Transverse colon (tissue), 4 donors: ENCODE measurements around the gene HS3ST5. TPM values are rescaled to one million over a fixed set of nuclear protein-coding genes. Genes with fewer than 3 reads are reported as not detected.

Source experiments
- DNase-seq: peaks from one replicate; pipeline ENCODE4 v3.0.0-alpha.2; 2019
- H3K27ac ChIP-seq, 4 donors: fragments of 200-600 bp; sonication (generic); 2 replicates each; pipeline ENCODE4 v1.5.1; 2016 to 2018; ENCODE audit warnings: inconsistent platforms in 4 of 4
- H3K27me3 ChIP-seq: fragments of 200-600 bp; sonication (generic); 2 replicates; pipeline ENCODE4 v1.5.1; 2017; ENCODE audit warnings: inconsistent platforms
- H3K36me3 ChIP-seq, 4 donors: fragments of 200-600 bp; sonication (generic); 2 replicates each; pipeline ENCODE4 v1.5.1; 2017 to 2019; ENCODE audit warnings: inconsistent platforms in 4 of 4
- H3K4me1 ChIP-seq, 4 donors: fragments of 200-600 bp; sonication (generic); 2 replicates each; pipeline ENCODE4 v1.5.1; 2017 to 2020; ENCODE audit warnings: inconsistent platforms in 4 of 4
- H3K4me3 ChIP-seq, 4 donors: fragments of 200-600 bp; sonication (generic); 1 replicate in 1 of 4; 2 replicates in 3 of 4; pipeline versions ENCODE4 v1.5.1 to v1.6.1; 2017 to 2019; ENCODE audit warnings: inconsistent platforms in 4 of 4
- H3K9me3 ChIP-seq, 2 donors: fragments of 200-600 bp; sonication (generic); 2 replicates each; pipeline ENCODE4 v1.5.1; 2017 to 2019; ENCODE audit warnings: inconsistent platforms in 2 of 2
- CTCF ChIP-seq, 5 experiments: fragments of 200-600 bp in 3 of 5; fragments of 450-650 bp in 2 of 5; sonication (generic) in 3 of 5; IDR thresholded peaks; 1 replicate in 2 of 5; 2 replicates in 3 of 5; pipeline ENCODE4 v1.5.1; 2016 to 2017; ENCODE audit warnings: antibody characterized with exemption in 5 of 5, inconsistent platforms in 3 of 5, mild to moderate bottlenecking in 2 of 5, moderate library complexity in 1 of 5
- EP300 ChIP-seq: sonication (generic); formaldehyde crosslinking; IDR thresholded peaks from one replicate; pipeline ENCODE4 v1.6.1; 2017; ENCODE audit warnings: antibody characterized with exemption, low read depth
- POLR2A ChIP-seq: fragments of 450-650 bp; IDR thresholded peaks from one replicate; pipeline ENCODE4 v1.6.1; 2016; ENCODE audit warnings: antibody characterized with exemption, mild to moderate bottlenecking, moderate library complexity
- POLR2AphosphoS5 ChIP-seq, 3 donors: sonication (generic); formaldehyde crosslinking; IDR thresholded peaks; one replicate each; pipeline ENCODE4 v1.6.1; 2016; ENCODE audit warnings: antibody characterized with exemption in 3 of 3
- WGBS, 2 donors: methylation state at CpG; one replicate each; pipeline ENCODE4 v1.1.5; 2018; ENCODE audit warnings: low coverage in 1 of 2; 5-methylcytosine and 5-hydroxymethylcytosine counted together
- in situ Hi-C, 4 donors: fragments of 200-750 bp; cut with MboI; loops; one replicate each; pipeline versions ENCODE4 v1.15.0 to v1.15.1; 2017; ENCODE audit warnings: low sequenced_read_pairs in 3 of 4, low pct_ligation_motif_present in 1 of 4, low pct_unique_long_range_greater_than_20kb in 1 of 4
- intact Hi-C: fragments of 100-400 bp; cut with DNase I; formaldehyde crosslinking; loops from one replicate; pipeline ENCODE4 v1.15.1; 2023; ENCODE audit warnings: low total_unique reads
- total RNA-seq, 4 donors: library from RNA; depleted of rRNA; stranded (reverse); fragments of >200 nt; gene quantifications; one replicate each; pipeline ENCODE4 v1.1.0, GENCODE V29; 2016

The HS3ST5 gene
- total RNA-seq, 4 donors from 2014 or later = 0.27 to 0.32 TPM; not detected in 2

- no peak overlapping the region for H3K4me3 ChIP-seq
- 50 to 51% methylated on average over 2 of the region's 2 CpGs for WGBS, 2 donors
- no peak overlapping the region for H3K27ac ChIP-seq
- no peak for DNase-seq
- intact Hi-C loops (no loop called here), in situ Hi-C loops (no loop called here)
- no peaks in the 10 kb centered on the region for H3K4me1 ChIP-seq
- no peaks in the 10 kb centered on the region for H3K36me3 ChIP-seq
- H3K27me3 ChIP-seq = no peaks in the 10 kb centered on the region
- TF ChIP-seq CTCF (IDR thresholded peaks at IDR 0.05) (no peak), EP300 (no peak), POLR2A (no peak), POLR2AphosphoS5 (IDR thresholded peaks at IDR 0.05) (no peak)
- H3K9me3 ChIP-seq = no peaks in the 10 kb centered on the region
Measured at GRCh38 chr6:114286211-114286610, 56.6 kb downstream of the HS3ST5 start.

- in situ Hi-C loops = no loop called here
- TF ChIP-seq POLR2A (no peak), POLR2AphosphoS5 (IDR thresholded peaks at IDR 0.05) (no peak), EP300 (no peak), CTCF (IDR thresholded peaks at IDR 0.05) (no peak)
- WGBS, 2 donors = 83 to 95% methylated on average over 2 of the region's 2 CpGs
Measured at GRCh38 chr6:114284281-114284680, 58.5 kb downstream of the HS3ST5 start.

GRCh38 chr6:114282292-114282691 lies 60.5 kb downstream of the HS3ST5 start:
- H3K36me3 ChIP-seq = no peaks in the 10 kb centered on the region
- intact Hi-C loops (no loop called here), in situ Hi-C loops (no loop called here)
- H3K27ac ChIP-seq = no peak overlapping the region
- no peak for DNase-seq
- H3K9me3 ChIP-seq = no peaks in the 10 kb centered on the region
- 45 to 46% methylated on average over 4 to 6 of the region's 6 CpGs for WGBS, 2 donors
- no peak for TF ChIP-seq CTCF (IDR thresholded peaks at IDR 0.05)
- no peak for TF ChIP-seq POLR2AphosphoS5 (IDR thresholded peaks at IDR 0.05)
- no peak for TF ChIP-seq POLR2A
- TF ChIP-seq EP300 = no peak
- no peak overlapping the region for H3K4me3 ChIP-seq
- no peaks in the 10 kb centered on the region for H3K4me1 ChIP-seq
- no peaks in the 10 kb centered on the region for H3K27me3 ChIP-seq

More at GRCh38 chr6:114284281-114284680, 58.5 kb downstream of the HS3ST5 start:
- no peaks in the 10 kb centered on the region for H3K4me1 ChIP-seq
- intact Hi-C loops = no loop called here
- H3K27me3 ChIP-seq = no peaks in the 10 kb centered on the region
- no peak overlapping the region for H3K4me3 ChIP-seq
- no peaks in the 10 kb centered on the region for H3K36me3 ChIP-seq
- no peaks in the 10 kb centered on the region for H3K9me3 ChIP-seq
- no peak for DNase-seq
- no peak overlapping the region for H3K27ac ChIP-seq

GRCh38 chr6:114281496-114281895 lies 61.3 kb downstream of the HS3ST5 start:
- in situ Hi-C loops = no loop called here
- TF ChIP-seq CTCF (IDR thresholded peaks at IDR 0.05) = no peak
- TF ChIP-seq EP300 = no peak
- no peak for TF ChIP-seq POLR2A

More at GRCh38 chr6:114281496-114281895, 61.3 kb downstream of the HS3ST5 start:
- no peak for DNase-seq
- intact Hi-C loops = no loop called here
- Histone ChIP-seq H3K36me3 (no peaks in the 10 kb centered on the region), H3K27ac (no peak overlapping the region), H3K4me3 (no peak overlapping the region), H3K27me3 (no peaks in the 10 kb centered on the region), H3K4me1 (no peaks in the 10 kb centered on the region), H3K9me3 (no peaks in the 10 kb centered on the region)
- 50% methylated on average over 1 to 3 of the region's 3 CpGs for WGBS, 2 donors
